Measurements from ENCODE around the gene WASF3.

DNA sequence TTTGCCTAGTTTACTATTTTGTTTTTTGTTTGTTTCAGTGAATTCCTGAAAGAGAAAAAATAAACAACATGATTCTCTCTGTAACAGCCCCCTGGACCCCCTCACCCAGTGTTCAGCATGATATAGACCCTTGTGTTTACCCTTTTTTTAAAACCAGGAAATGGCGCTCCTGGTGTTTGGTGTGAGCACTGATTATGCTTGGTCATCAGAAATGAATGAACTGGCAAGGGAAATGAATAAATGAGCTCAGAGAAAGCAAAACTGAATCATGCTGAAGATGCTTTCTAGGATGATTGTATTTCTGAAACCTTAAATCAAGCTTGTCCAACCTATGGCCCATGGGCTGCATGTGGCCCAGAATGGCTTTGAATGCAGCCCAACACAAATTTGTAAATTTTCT is 22.1 kb downstream of the WASF3 start:
- TF ChIP-seq YY1 (IDR thresholded peaks at IDR 0.05; ENCODE audit: low read depth) (no peak), EGR1 (IDR thresholded peaks at IDR 0.05) (no peak), CEBPB (IDR thresholded peaks at IDR 0.05) (no peak)
- TF ChIP-seq, protein P1, sequence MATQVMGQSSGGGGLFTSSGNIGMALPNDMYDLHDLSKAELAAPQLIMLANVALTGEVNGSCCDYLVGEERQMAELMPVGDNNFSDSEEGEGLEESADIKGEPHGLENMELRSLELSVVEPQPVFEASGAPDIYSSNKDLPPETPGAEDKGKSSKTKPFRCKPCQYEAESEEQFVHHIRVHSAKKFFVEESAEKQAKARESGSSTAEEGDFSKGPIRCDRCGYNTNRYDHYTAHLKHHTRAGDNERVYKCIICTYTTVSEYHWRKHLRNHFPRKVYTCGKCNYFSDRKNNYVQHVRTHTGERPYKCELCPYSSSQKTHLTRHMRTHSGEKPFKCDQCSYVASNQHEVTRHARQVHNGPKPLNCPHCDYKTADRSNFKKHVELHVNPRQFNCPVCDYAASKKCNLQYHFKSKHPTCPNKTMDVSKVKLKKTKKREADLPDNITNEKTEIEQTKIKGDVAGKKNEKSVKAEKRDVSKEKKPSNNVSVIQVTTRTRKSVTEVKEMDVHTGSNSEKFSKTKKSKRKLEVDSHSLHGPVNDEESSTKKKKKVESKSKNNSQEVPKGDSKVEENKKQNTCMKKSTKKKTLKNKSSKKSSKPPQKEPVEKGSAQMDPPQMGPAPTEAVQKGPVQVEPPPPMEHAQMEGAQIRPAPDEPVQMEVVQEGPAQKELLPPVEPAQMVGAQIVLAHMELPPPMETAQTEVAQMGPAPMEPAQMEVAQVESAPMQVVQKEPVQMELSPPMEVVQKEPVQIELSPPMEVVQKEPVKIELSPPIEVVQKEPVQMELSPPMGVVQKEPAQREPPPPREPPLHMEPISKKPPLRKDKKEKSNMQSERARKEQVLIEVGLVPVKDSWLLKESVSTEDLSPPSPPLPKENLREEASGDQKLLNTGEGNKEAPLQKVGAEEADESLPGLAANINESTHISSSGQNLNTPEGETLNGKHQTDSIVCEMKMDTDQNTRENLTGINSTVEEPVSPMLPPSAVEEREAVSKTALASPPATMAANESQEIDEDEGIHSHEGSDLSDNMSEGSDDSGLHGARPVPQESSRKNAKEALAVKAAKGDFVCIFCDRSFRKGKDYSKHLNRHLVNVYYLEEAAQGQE (IDR thresholded peaks at IDR 0.05; ENCODE audit: low read depth): no peak

Data from Ishikawa (cell line).